H1 (cell line): Measurements from ENCODE around the gene WDFY4. TPM values are rescaled to one million over a fixed set of nuclear protein-coding genes. Genes with fewer than 3 reads are reported as not detected.

Source experiments
- ASH2L ChIP-seq: fragments of 200-600, 300-600 bp; sonication (generic); IDR thresholded peaks from one replicate; pipeline ENCODE4 v1.7.1; 2017; ENCODE audit warnings: low read length
- KDM5A ChIP-seq: fragments of 200-600 bp; IDR thresholded peaks from 2 replicates; pipeline ENCODE4 v1.7.1; 2012; ENCODE audit warnings: mild to moderate bottlenecking, low read length, inconsistent platforms, mixed read lengths
- SP4 ChIP-seq: IDR thresholded peaks from 2 replicates; pipeline ENCODE4 v1.6.1; 2012; ENCODE audit warnings: low read length, inconsistent platforms
- SUZ12 ChIP-seq: fragments of 200-600 bp; sonication (generic); IDR thresholded peaks from 2 replicates; pipeline ENCODE4 v1.6.1; 2012; ENCODE audit warnings: mild to moderate bottlenecking, inconsistent platforms, low read length, moderate library complexity, mixed read lengths
- polyA plus RNA-seq, 7 experiments: library from polyadenylated mRNA; depleted of rRNA in 3 of 7; stranded (reverse) in 5 of 7; unstranded in 2 of 7; fragments of >200 nt in 5 of 7; fragments of 200-250 nt in 2 of 7; gene quantifications; 1 replicate in 5 of 7; 2 replicates in 1 of 7; 4 replicates in 1 of 7; pipeline versions ENCODE4 v1.2.1 to v1.2.3, GENCODE V29; 2011 to 2013; ENCODE audit warnings: missing spikeins in 2 of 7, mixed read lengths in 2 of 7
- total RNA-seq: library from RNA; stranded (reverse); fragmentation: NEBNext Ultra II Directional; extraction: Animal tissue kit (Norgen Biotek cat#: 25700); gene quantifications from 2 replicates; pipeline ENCODE4 v1.2.1, GENCODE V29; 2021

Gene WDFY4
- total and polyA plus RNA-seq, 2 of the 8 experiments (the other 6 are each of a cell fraction or from before 2014, with no cell fraction given) = not detected

DNA sequence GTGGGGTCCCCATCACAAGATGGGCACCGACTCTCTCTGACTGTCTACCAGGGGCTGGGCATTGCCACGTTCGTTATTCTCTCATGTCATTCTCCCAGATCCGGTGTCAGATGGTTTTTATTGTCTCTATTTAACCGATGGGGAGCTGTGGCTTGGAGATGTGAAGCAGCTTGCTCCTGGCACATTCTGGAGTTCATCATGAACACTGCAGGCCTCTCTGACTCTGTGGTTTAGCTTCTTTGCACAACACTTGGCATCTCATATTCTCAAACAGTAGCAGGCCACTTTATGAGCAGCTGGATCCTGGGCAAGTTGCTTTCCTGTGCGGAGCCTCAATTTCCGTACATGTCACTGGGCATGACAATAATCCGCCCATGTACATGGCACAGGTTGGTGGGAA lies 135.1 kb downstream of the WDFY4 start (continued):
- TF ChIP-seq KDM5A = no peak
- no peak for TF ChIP-seq SP4
- no peak for TF ChIP-seq SUZ12
- TF ChIP-seq ASH2L = no peak
